K562 (cell line): Measurements from ENCODE around the gene PLEK2. TPM values are rescaled to one million over a fixed set of nuclear protein-coding genes. Genes with fewer than 3 reads are reported as not detected.

Source experiments
- ATAC-seq: fragments of 200-7000 bp; cut with Tn5 transposase; 3 replicates; pipeline ENCODE4 v1.9.1; 2020; ENCODE audit warnings: moderate library complexity
- BruUV-seq: library from RNA; stranded (reverse); fragments of 400-500 nt; replicated peaks from 2 replicates; lab custom pipeline; 2021; lab: Mats Ljungman, UMichigan
- CTCF ChIA-PET: fragments of 300-600 bp; formaldehyde crosslinking; extraction: SDS; loops from one replicate; lab custom pipeline; 2021; ENCODE audit warnings: low intra/inter-chr PET ratio; lab: Yijun Ruan, JAX
- POLR2A ChIA-PET: fragments of 300-600, 350-650 bp; sonication (Branson Sonifier 250); formaldehyde crosslinking; extraction: SDS; loops from one replicate; lab custom pipeline; 2021; ENCODE audit warnings: antibody characterized with exemption, inconsistent platforms; lab: Yijun Ruan, JAX
- DNase-seq, 4 experiments: peaks; one replicate each; pipeline versions ENCODE4 v3.0.0 to v3.0.0-alpha.2; 2011 to 2018; ENCODE audit warnings: low spot score in 3 of 4, mixed read lengths in 3 of 4; ENCODE audit errors: extremely low read depth in 1 of 4
- FAIRE-seq: peaks from 2 replicates; lab custom pipeline; 2011; peaks lifted over from hg19 to GRCh38; lab: Jason Lieb, UNC
- H2AFZ ChIP-seq: 2 replicates; pipeline ENCODE4 v1.6.0; 2011; ENCODE audit warnings: low read depth, low read length, control low read depth, inconsistent platforms
- H3K27ac ChIP-seq: fragments of 200-600 bp; 3 replicates; pipeline ENCODE4 v1.8.0; 2011; ENCODE audit warnings: low read depth, mild to moderate bottlenecking, control low read depth, inconsistent platforms, low read length, moderate library complexity, mixed read lengths; ENCODE audit errors: extremely low read depth
- H3K27me3 ChIP-seq, 2 experiments: fragments of 300-600 bp in 1 of 2; 2 replicates in 1 of 2; 3 replicates in 1 of 2; pipeline versions ENCODE4 v1.6.0 to v1.8.0; 2011; ENCODE audit warnings: inconsistent platforms in 2 of 2, low read length in 2 of 2, mild to moderate bottlenecking in 1 of 2, mixed read lengths in 1 of 2, moderate library complexity in 1 of 2; ENCODE audit not compliant: control insufficient read depth in 2 of 2, insufficient read depth in 2 of 2
- H3K36me3 ChIP-seq: fragments of 300-600 bp; 3 replicates; pipeline ENCODE4 v1.8.0; 2011; ENCODE audit warnings: mild to moderate bottlenecking, low read length, inconsistent platforms; ENCODE audit not compliant: control insufficient read depth, insufficient read depth
- H3K4me1 ChIP-seq, 2 experiments: fragments of 200-600 bp in 1 of 2; replicated peaks in 1 of 2; 2 replicates in 1 of 2; 3 replicates in 1 of 2; pipeline versions ENCODE4 v1.5.1 to v1.8.0; 2011; ENCODE audit warnings: inconsistent platforms in 2 of 2, low read length in 2 of 2, mild to moderate bottlenecking in 1 of 2, mixed read lengths in 1 of 2, moderate library complexity in 1 of 2; ENCODE audit not compliant: control insufficient read depth in 2 of 2, insufficient read depth in 2 of 2
- H3K4me2 ChIP-seq: 2 replicates; pipeline ENCODE4 v1.6.1; 2011; ENCODE audit warnings: low read length, control low read depth, inconsistent platforms, mixed read lengths; ENCODE audit not compliant: insufficient read depth
- H3K4me3 ChIP-seq: fragments of 200-600 bp; sonication (generic), shearing (Covaris generic); 2 replicates; pipeline ENCODE4 v1.5.1; 2016; ENCODE audit warnings: control low read depth, inconsistent platforms
- H3K79me2 ChIP-seq: fragments of 200-600 bp; 3 replicates; pipeline ENCODE4 v1.8.0; 2011; ENCODE audit warnings: low read length, inconsistent platforms; ENCODE audit not compliant: control insufficient read depth, insufficient read depth
- H3K9ac ChIP-seq, 2 experiments: 2 replicates each; pipeline versions ENCODE4 v1.6.0 to v1.6.1; 2011; ENCODE audit warnings: low read depth in 2 of 2, low read length in 2 of 2, control low read depth in 1 of 2, inconsistent platforms in 1 of 2, mild to moderate bottlenecking in 1 of 2, mixed read lengths in 1 of 2; ENCODE audit not compliant: insufficient read depth in 1 of 2
- H3K9me1 ChIP-seq: one replicate; pipeline ENCODE4 v1.6.0; 2011; ENCODE audit warnings: inconsistent platforms, mild to moderate bottlenecking, low read length, moderate library complexity; ENCODE audit not compliant: control insufficient read depth, insufficient read depth
- H3K9me3 ChIP-seq: replicated peaks from 2 replicates; pipeline ENCODE4 v1.5.1; 2011; ENCODE audit warnings: low read depth, low read length, inconsistent platforms; ENCODE audit not compliant: control insufficient read depth, insufficient read depth
- H4K20me1 ChIP-seq: replicated peaks from 2 replicates; pipeline ENCODE4 v1.6.1; 2011; ENCODE audit warnings: low read length, inconsistent platforms, mixed read lengths; ENCODE audit not compliant: control insufficient read depth, insufficient read depth
- ARID1B ChIP-seq: fragments of 450-650 bp; IDR thresholded peaks from 2 replicates; pipeline ENCODE4 v1.6.1; 2016; ENCODE audit warnings: antibody characterized with exemption, mild to moderate bottlenecking, inconsistent platforms
- ARID2 ChIP-seq: fragments of 450-650 bp; IDR thresholded peaks from 2 replicates; pipeline ENCODE4 v1.6.1; 2017; ENCODE audit warnings: antibody characterized with exemption, mild to moderate bottlenecking
- ATF7 ChIP-seq: fragments of 450-650 bp; IDR thresholded peaks from 2 replicates; pipeline ENCODE4 v1.7.1; 2014; ENCODE audit warnings: mild to moderate bottlenecking, moderate library complexity
- E2F3 ChIP-seq: fragments of 250-450 bp; sonication (Bioruptor Pico); IDR thresholded peaks from 2 replicates; pipeline ENCODE4 v1.4.0; 2020; ENCODE audit warnings: mild to moderate bottlenecking
- ETV5 ChIP-seq: sonication (generic); formaldehyde crosslinking; IDR thresholded peaks from 2 replicates; pipeline ENCODE4 v1.4.0; 2020; ENCODE audit warnings: low read depth, mild to moderate bottlenecking, missing genetic modification reagents
- FUS ChIP-seq: fragments of 200-400 bp; formaldehyde crosslinking; optimal IDR thresholded peaks from 2 replicates; pipeline ENCODE3; 2017; ENCODE audit warnings: low read depth, low read length
- HDAC8 ChIP-seq: fragments of 450-650 bp; IDR thresholded peaks from 2 replicates; pipeline ENCODE4 v1.6.1; 2016; ENCODE audit warnings: mild to moderate bottlenecking, missing genetic modification characterization, moderate library complexity, missing compliant biosample characterization
- JUND ChIP-seq, 2 experiments: IDR thresholded peaks; 2 replicates in 1 of 2; 3 replicates in 1 of 2; pipeline ENCODE4 v1.6.1; 2011; ENCODE audit warnings: borderline replicate concordance in 2 of 2, low read depth in 2 of 2, low read length in 2 of 2, improper control_type of control experiment in 1 of 2, missing biosample characterization in 1 of 2, missing genetic modification characterization in 1 of 2, missing genetic modification reagents in 1 of 2
- PHF20 ChIP-seq: fragments of 450-650 bp; IDR thresholded peaks from 2 replicates; pipeline ENCODE4 v1.6.1; 2018; ENCODE audit not compliant: partially characterized antibody
- RB1 ChIP-seq: fragments of 450-650 bp; IDR thresholded peaks from 2 replicates; pipeline ENCODE4 v1.6.1; 2017; ENCODE audit warnings: low read depth, mild to moderate bottlenecking
- SAP30 ChIP-seq: fragments of 200-600 bp; sonication (generic); IDR thresholded peaks from 2 replicates; pipeline ENCODE4 v1.6.1; 2012; ENCODE audit warnings: borderline replicate concordance, low read depth, mild to moderate bottlenecking, moderate library complexity, low read length, control low read depth, inconsistent platforms; ENCODE audit not compliant: insufficient read depth, poor library complexity, severe bottlenecking
- SMARCA4 ChIP-seq: fragments of 450-650 bp; IDR thresholded peaks from 2 replicates; pipeline ENCODE4 v1.6.1; 2016
- SP1 ChIP-seq: sonication (generic); formaldehyde crosslinking; IDR thresholded peaks from 2 replicates; pipeline ENCODE4 v1.8.1; 2022; ENCODE audit warnings: mild to moderate bottlenecking, missing genetic modification reagents
- SRSF7 ChIP-seq: fragments of 200-400 bp; formaldehyde crosslinking; optimal IDR thresholded peaks from 2 replicates; pipeline ENCODE3; 2017; ENCODE audit warnings: mild to moderate bottlenecking, low read depth, low read length
- TRIM24 ChIP-seq, 2 experiments: fragments of 450-650 bp; IDR thresholded peaks; 2 replicates each; pipeline ENCODE4 v1.6.1; 2016
- ZNF592 ChIP-seq: fragments of 450-650 bp; IDR thresholded peaks from 2 replicates; pipeline ENCODE4 v1.6.1; 2017; ENCODE audit warnings: antibody characterized with exemption, mild to moderate bottlenecking
- WGBS: fragments of 100-300 bp; shearing (Covaris generic); methylation state at CpG from one replicate; pipeline ENCODE4 v1.1.6; 2016; ENCODE audit warnings: low coverage, mixed read lengths; ENCODE audit not compliant: insufficient coverage; ENCODE audit errors: missing lambda C conversion rate; 5-methylcytosine and 5-hydroxymethylcytosine counted together
- in situ Hi-C: fragments of 300-500 bp; cut with MboI; formaldehyde crosslinking; loops from 4 replicates; pipeline ENCODE4 v1.15.0; 2018; ENCODE audit warnings: inconsistent platforms, mixed read lengths
- intact Hi-C: fragments of 100-400 bp; cut with micrococcal nuclease; formaldehyde crosslinking; loops from 2 replicates; pipeline ENCODE4 v1.14.2; 2022
- polyA plus RNA-seq, 8 experiments: library from polyadenylated mRNA; depleted of rRNA in 4 of 8; stranded (reverse) in 5 of 8; unstranded in 3 of 8; fragments of >200 nt; fragmentation: Nextera tagmentation in 2 of 8; fragmentation: Illumina TruSeq in 1 of 8; extraction: Ambion mirVana in 2 of 8; extraction: Trizol in 1 of 8; gene quantifications; 2 replicates each; pipeline versions ENCODE4 v1.2.1 to v1.2.3, GENCODE V29; 2011 to 2014; ENCODE audit warnings: inconsistent platforms in 1 of 8, missing spikeins in 1 of 8
- total RNA-seq, 7 experiments: library from RNA; depleted of rRNA in 6 of 7; stranded (reverse); fragments of >200 nt in 6 of 7; fragmentation: Illumina TruSeq in 2 of 7; extraction: Trizol in 2 of 7; gene quantifications; 2 replicates each; pipeline versions ENCODE4 v1.2.1 to v1.2.3, GENCODE V29; 2011 to 2021; ENCODE audit warnings: low replicate concordance in 1 of 7
- TF ChIP-seq, protein P1 (sequence below), 2 experiments: fragments of 450-650 bp in 1 of 2; sonication (generic) in 1 of 2; formaldehyde crosslinking in 1 of 2; IDR thresholded peaks in 1 of 2; conservative IDR thresholded peaks in 1 of 2; 2 replicates each; pipeline versions ENCODE4 v1.6.1 to v1.8.1; 2016 to 2023; ENCODE audit warnings: mild to moderate bottlenecking in 2 of 2, moderate library complexity in 2 of 2, inconsistent platforms in 1 of 2, missing genetic modification reagents in 1 of 2

The PLEK2 gene
- total and polyA plus RNA-seq, 9 of the 15 experiments (the other 6 are each of a cell fraction or from before 2014, with no cell fraction given), result not detected

DNA sequence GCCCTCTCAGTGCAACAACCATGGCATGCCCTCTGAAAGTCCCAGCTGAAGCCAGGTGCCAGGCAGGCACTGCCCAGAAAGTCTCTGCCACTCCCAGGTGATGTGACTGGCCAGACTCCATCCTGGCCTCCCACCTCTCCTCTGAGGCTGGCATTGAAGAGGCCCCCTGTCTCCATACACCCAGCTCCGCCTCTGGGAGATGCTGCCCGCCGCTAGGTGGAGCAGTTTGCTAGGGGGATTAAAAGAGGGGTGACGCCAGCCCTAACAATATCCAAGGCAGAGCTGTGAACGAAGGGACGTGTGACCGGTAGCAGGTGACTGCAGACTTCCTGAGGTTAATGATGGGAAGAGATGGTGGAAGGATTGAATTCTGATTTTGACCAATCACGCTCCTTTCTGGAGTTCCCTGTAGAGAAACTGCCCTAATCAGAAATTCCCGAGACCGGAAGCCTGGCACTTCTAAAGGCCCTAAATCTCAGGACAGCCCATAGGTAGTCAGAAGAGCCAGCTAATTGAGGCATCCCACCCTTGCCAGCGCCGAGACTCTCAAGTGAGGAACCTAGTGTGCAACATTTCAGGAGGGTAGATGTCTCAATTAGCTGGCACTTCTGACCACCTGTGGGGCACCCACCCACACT, 8.3 kb upstream of the PLEK2 start:
- in situ Hi-C loops (loop anchor here (10.0 kb wide), 1 partner anchor 155 kb away; no protein-coding TSS in a partner anchor), intact Hi-C loops (no loop called here)
- Histone ChIP-seq H3K4me3 (no peak overlapping the region), H3K4me1 (peaks cover 39 to 52% of the 10 kb centered on the region in 2 experiments), H3K4me2 (peak overlapping the region; percentile 27; the same call in 1 of the 2 replicates), H3K9me3 (0 out of 2 replicates have a peak, but pooled peaks cover 2% of the 10 kb centered on the region), H3K27me3 (no peaks in the 10 kb centered on the region), H3K9me1 (no peaks in the 10 kb centered on the region), H2AFZ (peak overlapping the region; percentile 78), H4K20me1 (no peaks in the 10 kb centered on the region), H3K27ac (peak overlapping the region; percentile 98; the same call in 2 of the 3 replicates), H3K9ac (peak overlapping the region in 1 of 2 experiments; percentile 73; a peak in 2 of 4 replicates), H3K79me2 (no peaks in the 10 kb centered on the region), H3K36me3 (no peaks in the 10 kb centered on the region)
- WGBS, result 43% methylated on average over 8 of the region's 12 CpGs
- FAIRE-seq (no peak), DNase-seq (peak; percentile 54 to 70 (median 58)), ATAC-seq (peak; percentile 71)
- BruUV-seq, result no TSS peak
- CTCF ChIA-PET, result no interaction called here
- POLR2A ChIA-PET, result interaction anchor here (0.6 to 1.4 kb wide), 2 partner anchors 25 to 254 kb away, joined by 4 read pairs; no protein-coding TSS in a partner anchor
- 0 out of 2 replicates have a peak, but pooled peaks have one; percentile 27 for TF ChIP-seq ARID2
- TF ChIP-seq ARID1B, result no peak
- TF ChIP-seq SAP30, result no peak
- no peak for TF ChIP-seq HDAC8 (tag)
- TF ChIP-seq SP1, result no peak
- no peak for TF ChIP-seq FUS
- peak; percentile 28; the same call in 1 of the 2 replicates for TF ChIP-seq SMARCA4
- TF ChIP-seq SRSF7, result no peak
- peak in 1 of 2 experiments; percentile 44; a peak in 1 of 4 replicates for TF ChIP-seq TRIM24 (IDR thresholded peaks at IDR 0.05)
- no peak for TF ChIP-seq ATF7
- no peak for TF ChIP-seq PHF20
- no peak for TF ChIP-seq ETV5 (CRISPR knock-in tag)
- TF ChIP-seq, protein P1, sequence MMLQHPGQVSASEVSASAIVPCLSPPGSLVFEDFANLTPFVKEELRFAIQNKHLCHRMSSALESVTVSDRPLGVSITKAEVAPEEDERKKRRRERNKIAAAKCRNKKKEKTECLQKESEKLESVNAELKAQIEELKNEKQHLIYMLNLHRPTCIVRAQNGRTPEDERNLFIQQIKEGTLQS (IDR thresholded peaks at IDR 0.05), result peak; percentile 47; the same call in 1 of the 2 replicates
- TF ChIP-seq, protein P1 (CRISPR knock-in tag; conservative IDR thresholded peaks at IDR 0.05), result no peak
- TF ChIP-seq JUND (IDR thresholded peaks at IDR 0.05; ENCODE audit: borderline replicate concordance, low read depth, low read length), result no peak
- peak; percentile 25; the same call in 1 of the 3 replicates for TF ChIP-seq JUND (tag; IDR thresholded peaks at IDR 0.05; ENCODE audit: borderline replicate concordance, low read depth, low read length)
- TF ChIP-seq RB1, result no peak
- 0 out of 2 replicates have a peak, but pooled peaks have one; percentile 25 for TF ChIP-seq ZNF592
- TF ChIP-seq E2F3, result no peak
